IMR-90 (cell line): Measurements from ENCODE around the gene SLC35B4. TPM values are rescaled to one million over a fixed set of nuclear protein-coding genes. Genes with fewer than 3 reads are reported as not detected.

ENCODE experiments used
- ATAC-seq: fragments of 200-7000 bp; cut with Tn5 transposase; 2 replicates; pipeline ENCODE4 v1.9.1; 2020; ENCODE audit warnings: low read depth, mild to moderate bottlenecking, moderate library complexity
- BruUV-seq: library from RNA; stranded (reverse); fragments of 400-500 nt; replicated peaks from 2 replicates; lab custom pipeline; 2021; lab: Mats Ljungman, UMichigan
- CTCF ChIA-PET: fragments of 300-600 bp; formaldehyde crosslinking; extraction: SDS; loops from one replicate; lab custom pipeline; 2021; ENCODE audit warnings: antibody characterized with exemption; lab: Yijun Ruan, JAX
- POLR2A ChIA-PET: fragments of 300-600 bp; sonication (Branson Sonifier 250); formaldehyde crosslinking; loops from one replicate; lab custom pipeline; 2022; ENCODE audit warnings: antibody characterized with exemption; ENCODE audit not compliant: unreplicated experiment; lab: Charles Lee
- DNase-seq: peaks from one replicate; pipeline ENCODE4 v3.0.0; 2013
- H2AFZ ChIP-seq: replicated peaks from 2 replicates; pipeline ENCODE3; 2013; ENCODE audit warnings: low read length, mild to moderate bottlenecking; ENCODE audit not compliant: poor library complexity
- H2AK5ac ChIP-seq: 2 replicates; pipeline ENCODE4 v1.6.1; 2013; ENCODE audit warnings: low read depth, low read length, inconsistent platforms
- H2AK9ac ChIP-seq: replicated peaks from 2 replicates; pipeline ENCODE3; 2013; ENCODE audit warnings: mild to moderate bottlenecking, low read depth, low read length, moderate library complexity; ENCODE audit not compliant: poor library complexity
- H2BK120ac ChIP-seq: 2 replicates; pipeline ENCODE4 v1.6.1; 2013; ENCODE audit warnings: low read depth, low read length, inconsistent platforms
- H2BK15ac ChIP-seq: 3 replicates; pipeline ENCODE4 v1.6.1; 2013; ENCODE audit warnings: low read depth, low read length, inconsistent platforms
- H2BK20ac ChIP-seq: 2 replicates; pipeline ENCODE4 v1.6.1; 2013; ENCODE audit warnings: low read depth, mild to moderate bottlenecking, inconsistent platforms, low read length, moderate library complexity
- H2BK5ac ChIP-seq: 2 replicates; pipeline ENCODE4 v1.6.1; 2013; ENCODE audit warnings: mild to moderate bottlenecking, low read depth, low read length, inconsistent platforms; ENCODE audit not compliant: poor library complexity, severe bottlenecking
- H3K14ac ChIP-seq: replicated peaks from 2 replicates; pipeline ENCODE4 v1.6.1; 2013; ENCODE audit warnings: low read depth, low read length, inconsistent platforms
- H3K18ac ChIP-seq: 2 replicates; pipeline ENCODE4 v1.6.1; 2013; ENCODE audit warnings: low read depth, low read length, control low read depth
- H3K23ac ChIP-seq: 2 replicates; pipeline ENCODE4 v1.6.1; 2013; ENCODE audit warnings: low read depth, low read length, inconsistent platforms
- H3K27ac ChIP-seq: 2 replicates; pipeline ENCODE4 v1.5.1; 2013; ENCODE audit warnings: mild to moderate bottlenecking, control low read depth, low read length; ENCODE audit not compliant: insufficient read depth
- H3K27me3 ChIP-seq: 2 replicates; pipeline ENCODE4 v1.6.1; 2013; ENCODE audit warnings: low read length; ENCODE audit not compliant: control insufficient read depth, insufficient read depth
- H3K36me3 ChIP-seq: 2 replicates; pipeline ENCODE4 v1.6.1; 2013; ENCODE audit warnings: low read length, mixed read lengths; ENCODE audit not compliant: control insufficient read depth, insufficient read depth
- H3K4ac ChIP-seq: 2 replicates; pipeline ENCODE4 v1.6.1; 2013; ENCODE audit warnings: low read depth, low read length, inconsistent platforms
- H3K4me1 ChIP-seq: 2 replicates; pipeline ENCODE4 v1.6.1; 2013; ENCODE audit warnings: low read length, mixed read lengths; ENCODE audit not compliant: control insufficient read depth, insufficient read depth
- H3K4me2 ChIP-seq: 2 replicates; pipeline ENCODE4 v1.6.1; 2013; ENCODE audit warnings: low read depth, mild to moderate bottlenecking, control low read depth, low read length, moderate library complexity
- H3K4me3 ChIP-seq: 2 replicates; pipeline ENCODE4 v1.5.1; 2013; ENCODE audit warnings: low read depth, mild to moderate bottlenecking, control low read depth, low read length, moderate library complexity; ENCODE audit not compliant: insufficient read depth
- H3K56ac ChIP-seq: 2 replicates; pipeline ENCODE4 v1.6.1; 2013; ENCODE audit warnings: low read length, inconsistent platforms; ENCODE audit not compliant: insufficient read depth; ENCODE audit errors: extremely low read depth
- H3K79me1 ChIP-seq, 2 experiments: 2 replicates each; pipeline ENCODE4 v1.6.1; 2013; ENCODE audit warnings: low read length in 2 of 2, inconsistent platforms in 1 of 2, low read depth in 1 of 2
- H3K9ac ChIP-seq: 2 replicates; pipeline ENCODE4 v1.6.1; 2013; ENCODE audit warnings: low read depth, low read length, control low read depth
- H3K9me1 ChIP-seq: 2 replicates; pipeline ENCODE4 v1.6.1; 2013; ENCODE audit warnings: low read length, inconsistent platforms; ENCODE audit not compliant: insufficient read depth
- H3K9me3 ChIP-seq: 2 replicates; pipeline ENCODE4 v1.6.1; 2013; ENCODE audit warnings: low read length; ENCODE audit not compliant: control insufficient read depth, insufficient read depth
- H4K20me1 ChIP-seq: 2 replicates; pipeline ENCODE4 v1.6.1; 2013; ENCODE audit warnings: low read length, inconsistent platforms; ENCODE audit not compliant: insufficient read depth
- H4K5ac ChIP-seq: 2 replicates; pipeline ENCODE4 v1.6.1; 2013; ENCODE audit warnings: mild to moderate bottlenecking, low read depth, low read length, control low read depth
- H4K8ac ChIP-seq, 2 experiments: 2 replicates each; pipeline ENCODE4 v1.6.1; 2013; ENCODE audit warnings: low read depth in 2 of 2, low read length in 2 of 2, control low read depth in 1 of 2, inconsistent platforms in 1 of 2
- H4K91ac ChIP-seq: 2 replicates; pipeline ENCODE4 v1.6.1; 2013; ENCODE audit warnings: low read depth, low read length, inconsistent platforms; ENCODE audit not compliant: insufficient read depth
- MAFK ChIP-seq: IDR thresholded peaks from 2 replicates; pipeline ENCODE4 v1.6.1; 2012; ENCODE audit warnings: low read depth, low read length, improper control_type of control experiment
- MAZ ChIP-seq: IDR thresholded peaks from 2 replicates; pipeline ENCODE4 v1.6.1; 2012; ENCODE audit warnings: low read depth, mild to moderate bottlenecking, low read length, improper control_type of control experiment, moderate library complexity, borderline replicate concordance
- MXI1 ChIP-seq: IDR thresholded peaks from 2 replicates; pipeline ENCODE4 v1.6.1; 2012; ENCODE audit warnings: low read depth, mild to moderate bottlenecking, low read length, moderate library complexity, borderline replicate concordance
- WGBS, 2 experiments: methylation state at CpG; one replicate each; pipeline versions ENCODE4 v1.1.5 to v1.1.7; 2013; ENCODE audit warnings: missing lambda C conversion rate in 2 of 2; ENCODE audit not compliant: insufficient read length in 1 of 2; ENCODE audit errors: extremely low coverage in 2 of 2; 5-methylcytosine and 5-hydroxymethylcytosine counted together
- dilution Hi-C: fragments of 300-500 bp; cut with HindIII; formaldehyde crosslinking; loops from one replicate; pipeline ENCODE4 v1.14.3; 2018; ENCODE audit warnings: low sequenced_read_pairs; ENCODE audit not compliant: unreplicated experiment
- in situ Hi-C: fragments of 300-500 bp; cut with MboI; formaldehyde crosslinking; loops from 3 replicates; pipeline ENCODE4 v1.14.3; 2019; ENCODE audit warnings: low sequenced_read_pairs, inconsistent platforms, mixed read lengths
- intact Hi-C: fragments of 100-400 bp; cut with micrococcal nuclease; formaldehyde crosslinking; loops from 2 replicates; pipeline ENCODE4 v1.10.0; 2022
- polyA plus RNA-seq, 3 experiments: library from polyadenylated mRNA; depleted of rRNA; stranded (reverse); fragments of >200 nt; gene quantifications; 2 replicates each; pipeline ENCODE4 v1.2.3, GENCODE V29; 2012; ENCODE audit warnings: low replicate concordance in 1 of 3
- total RNA-seq: library from RNA; depleted of rRNA; stranded (reverse); fragments of >200 nt; gene quantifications from 2 replicates; pipeline ENCODE4 v1.2.3, GENCODE V29; 2012

SLC35B4 gene
- total and polyA plus RNA-seq, 2 of the 4 experiments (the other 2 are of a cell fraction) = 10.0 to 15.6 TPM

DNA sequence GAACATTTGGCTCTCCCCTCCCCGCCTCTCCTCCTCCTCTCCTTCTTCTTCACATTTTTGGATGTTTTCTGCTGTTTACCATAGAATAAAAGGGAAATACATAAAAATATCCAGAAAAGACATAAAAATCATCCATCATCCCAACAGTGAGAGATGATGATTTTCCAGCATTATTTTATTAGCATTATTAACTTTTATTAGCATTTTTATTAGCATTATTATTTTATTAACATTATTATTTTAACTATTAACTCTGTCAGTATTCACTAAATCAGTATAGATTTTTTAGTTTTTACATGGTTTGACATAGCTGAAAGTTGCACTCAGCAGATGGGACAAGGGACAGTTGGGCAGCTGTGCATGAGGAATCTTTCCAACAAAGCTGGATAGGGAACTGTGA lies 16.2 kb upstream of the SLC35B4 start:
- H4K91ac ChIP-seq = no peak overlapping the region
- H3K27ac ChIP-seq = no peak overlapping the region
- BruUV-seq = no TSS peak
- no peak overlapping the region for H3K18ac ChIP-seq
- no peak overlapping the region for H2BK5ac ChIP-seq
- ChIA-PET POLR2A (no interaction called here), CTCF (no interaction called here)
- WGBS, 2 experiments = no CpG with 5 or more reads among the region's 1 CpG
- dilution Hi-C loops = no loop called here
- H3K4me3 ChIP-seq = no peak overlapping the region
- no peaks in the 10 kb centered on the region for H3K9me1 ChIP-seq
- H3K4me1 ChIP-seq = no peaks in the 10 kb centered on the region
- DNase-seq (no peak), ATAC-seq (no peak)
- H2BK15ac ChIP-seq = no peak overlapping the region
- no peak overlapping the region for H2BK20ac ChIP-seq
- no peak overlapping the region for H2AK9ac ChIP-seq
- H2BK120ac ChIP-seq = no peak overlapping the region
- H3K23ac ChIP-seq = no peak overlapping the region
- no peak overlapping the region for H4K8ac ChIP-seq
- in situ Hi-C loops = no loop called here
- peaks cover 14% of the 10 kb centered on the region for H3K27me3 ChIP-seq
- no peak overlapping the region for H3K56ac ChIP-seq
- H2AFZ ChIP-seq = no peak overlapping the region
- H4K5ac ChIP-seq = no peak overlapping the region
- no peaks in the 10 kb centered on the region for H4K20me1 ChIP-seq
- TF ChIP-seq MAFK = no peak
- TF ChIP-seq MAZ = no peak
- TF ChIP-seq MXI1 = no peak
- H3K36me3 ChIP-seq = no peaks in the 10 kb centered on the region
- H3K9me3 ChIP-seq = 0 out of 2 replicates have a peak, but pooled peaks cover 2% of the 10 kb centered on the region
- H3K14ac ChIP-seq = no peak overlapping the region
- H3K4ac ChIP-seq = no peak overlapping the region
- no peaks in the 10 kb centered on the region for H3K79me1 ChIP-seq
- H3K9ac ChIP-seq = no peak overlapping the region
- no peak overlapping the region for H3K4me2 ChIP-seq
- no peak overlapping the region for H2AK5ac ChIP-seq
- intact Hi-C loops = no loop called here
